OCI-LY7 (cell line): Measurements from ENCODE around the gene ISM1.
"Not testable (repeated sequence)": the region's sequence is repeated elsewhere in the genome, so short reads cannot be mapped to it uniquely, and the experiment has no call there.

Source experiments
- EZH2phosphoT487 ChIP-seq: fragments of 200-600 bp; sonication (generic); IDR thresholded peaks from 2 replicates; pipeline ENCODE4 v1.6.1; 2018; ENCODE audit warnings: low read depth, borderline replicate concordance, mild to moderate bottlenecking, mixed run types, antibody characterized with exemption, low read length, moderate library complexity, mixed read lengths
- TF ChIP-seq, protein P1 (sequence below): fragments of 200-600 bp; sonication (generic); conservative IDR thresholded peaks from 2 replicates; pipeline ENCODE4 v1.5.1; 2014; ENCODE audit warnings: mild to moderate bottlenecking, antibody characterized with exemption, low read length, moderate library complexity, mixed read lengths

DNA sequence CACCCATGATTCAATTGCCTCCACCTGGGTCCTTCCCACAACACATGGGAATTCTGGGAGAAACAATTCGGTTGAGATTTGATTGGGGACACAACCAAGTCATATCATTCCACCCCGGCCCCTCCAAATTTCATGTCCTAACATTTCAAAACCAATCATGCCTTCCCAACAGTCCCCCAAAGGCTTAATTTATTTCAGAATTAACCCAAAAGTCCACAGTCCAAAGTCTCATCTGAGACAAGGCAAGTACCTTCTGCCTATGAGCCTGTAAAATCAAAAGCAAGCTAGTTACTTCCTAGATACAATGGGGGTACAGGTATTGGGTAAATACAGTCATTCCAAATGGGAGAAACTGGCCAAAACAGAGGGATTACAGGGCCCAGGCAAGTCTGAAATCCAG lies 15.3 kb downstream of the ISM1 start:
- TF ChIP-seq, protein P1, sequence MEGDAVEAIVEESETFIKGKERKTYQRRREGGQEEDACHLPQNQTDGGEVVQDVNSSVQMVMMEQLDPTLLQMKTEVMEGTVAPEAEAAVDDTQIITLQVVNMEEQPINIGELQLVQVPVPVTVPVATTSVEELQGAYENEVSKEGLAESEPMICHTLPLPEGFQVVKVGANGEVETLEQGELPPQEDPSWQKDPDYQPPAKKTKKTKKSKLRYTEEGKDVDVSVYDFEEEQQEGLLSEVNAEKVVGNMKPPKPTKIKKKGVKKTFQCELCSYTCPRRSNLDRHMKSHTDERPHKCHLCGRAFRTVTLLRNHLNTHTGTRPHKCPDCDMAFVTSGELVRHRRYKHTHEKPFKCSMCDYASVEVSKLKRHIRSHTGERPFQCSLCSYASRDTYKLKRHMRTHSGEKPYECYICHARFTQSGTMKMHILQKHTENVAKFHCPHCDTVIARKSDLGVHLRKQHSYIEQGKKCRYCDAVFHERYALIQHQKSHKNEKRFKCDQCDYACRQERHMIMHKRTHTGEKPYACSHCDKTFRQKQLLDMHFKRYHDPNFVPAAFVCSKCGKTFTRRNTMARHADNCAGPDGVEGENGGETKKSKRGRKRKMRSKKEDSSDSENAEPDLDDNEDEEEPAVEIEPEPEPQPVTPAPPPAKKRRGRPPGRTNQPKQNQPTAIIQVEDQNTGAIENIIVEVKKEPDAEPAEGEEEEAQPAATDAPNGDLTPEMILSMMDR = not testable (repeated sequence)
- not testable (repeated sequence) for TF ChIP-seq EZH2phosphoT487
